ENCODE results near the gene REG4. TPM values are rescaled to one million over a fixed set of nuclear protein-coding genes. Genes with fewer than 3 reads are reported as not detected.

Gene REG4
- total and polyA plus RNA-seq, 4 donors, result 0.08 to 0.19 (median 0.15) TPM; not detected in 1

DNA sequence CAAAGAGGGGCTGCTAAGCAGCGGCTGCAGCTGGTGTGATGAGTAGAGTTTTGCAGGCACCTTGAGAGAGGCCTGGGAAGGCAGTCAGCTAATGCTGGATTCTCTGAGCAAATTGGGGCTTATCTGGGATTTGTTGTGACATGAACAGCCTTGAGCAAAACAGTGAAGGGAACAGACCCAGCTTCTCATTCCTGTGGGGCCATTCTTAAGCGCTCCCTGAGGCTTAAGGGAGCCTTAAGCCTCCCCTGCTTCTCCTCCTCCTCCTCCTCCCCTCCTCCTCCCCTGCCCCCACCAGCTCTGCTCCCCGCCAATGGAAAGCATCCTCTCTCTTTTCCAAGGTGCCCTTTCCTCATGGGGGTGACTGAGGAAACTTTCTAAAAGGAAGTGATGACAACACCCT lies 63.8 kb downstream of the REG4 start (continued):
- TF ChIP-seq, protein P1, sequence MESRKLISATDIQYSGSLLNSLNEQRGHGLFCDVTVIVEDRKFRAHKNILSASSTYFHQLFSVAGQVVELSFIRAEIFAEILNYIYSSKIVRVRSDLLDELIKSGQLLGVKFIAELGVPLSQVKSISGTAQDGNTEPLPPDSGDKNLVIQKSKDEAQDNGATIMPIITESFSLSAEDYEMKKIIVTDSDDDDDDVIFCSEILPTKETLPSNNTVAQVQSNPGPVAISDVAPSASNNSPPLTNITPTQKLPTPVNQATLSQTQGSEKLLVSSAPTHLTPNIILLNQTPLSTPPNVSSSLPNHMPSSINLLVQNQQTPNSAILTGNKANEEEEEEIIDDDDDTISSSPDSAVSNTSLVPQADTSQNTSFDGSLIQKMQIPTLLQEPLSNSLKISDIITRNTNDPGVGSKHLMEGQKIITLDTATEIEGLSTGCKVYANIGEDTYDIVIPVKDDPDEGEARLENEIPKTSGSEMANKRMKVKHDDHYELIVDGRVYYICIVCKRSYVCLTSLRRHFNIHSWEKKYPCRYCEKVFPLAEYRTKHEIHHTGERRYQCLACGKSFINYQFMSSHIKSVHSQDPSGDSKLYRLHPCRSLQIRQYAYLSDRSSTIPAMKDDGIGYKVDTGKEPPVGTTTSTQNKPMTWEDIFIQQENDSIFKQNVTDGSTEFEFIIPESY (IDR thresholded peaks at IDR 0.05), result no peak
- TF ChIP-seq EGR1 (IDR thresholded peaks at IDR 0.05; ENCODE audit: low read depth in 2 of 2), result no peak
- no peak for TF ChIP-seq JUND (IDR thresholded peaks at IDR 0.05)

DNA sequence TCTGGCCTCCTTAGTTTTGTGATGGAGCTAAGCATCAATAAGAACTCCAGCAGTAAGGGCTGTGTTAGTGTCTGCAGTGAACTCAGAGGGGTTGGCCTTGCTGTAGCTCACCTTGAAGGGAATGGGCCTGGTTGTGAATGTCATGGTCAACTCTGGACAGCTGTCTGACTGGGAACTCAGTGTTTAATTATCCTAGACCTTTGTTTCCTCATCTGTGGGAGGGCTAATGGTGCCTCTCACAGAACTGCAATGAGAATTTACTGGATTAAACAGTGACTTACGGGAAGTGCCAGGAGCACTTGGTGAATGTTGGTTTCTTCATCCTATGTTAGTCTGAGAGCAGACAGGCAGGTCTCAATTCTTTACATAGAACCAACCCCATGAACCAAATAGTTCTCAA lies 66.2 kb downstream of the REG4 start:
- H3K4me3 ChIP-seq (ENCODE audit: low read depth in 1 of 3, low read length in 3 of 3), result no peak overlapping the region
- no peaks in the 10 kb centered on the region for H3K27me3 ChIP-seq (ENCODE audit: control insufficient read depth in 4 of 4, insufficient read depth in 4 of 4, low read length in 3 of 4)
- no peaks in the 10 kb centered on the region for H3K9me3 ChIP-seq (ENCODE audit: control insufficient read depth in 4 of 4, low read length in 3 of 4)
- H3K9ac ChIP-seq (ENCODE audit: low read depth in 1 of 2, low read length in 2 of 2), result no peak overlapping the region
- peak overlapping the region; percentile 6 to 10 for H3K27ac ChIP-seq (ENCODE audit: low read depth in 1 of 2, low read length in 2 of 2)
- H3K36me3 ChIP-seq (ENCODE audit: control insufficient read depth in 4 of 4, insufficient read depth in 3 of 4, low read depth in 1 of 4, low read length in 3 of 4), result peaks cover 6 to 19% (median 17%) of the 10 kb centered on the region in 4 donors
- TF ChIP-seq RAD21 (IDR thresholded peaks at IDR 0.05) (peak; percentile 21 to 38), YY1 (IDR thresholded peaks at IDR 0.05) (peak; percentile 70), FOXA2 (IDR thresholded peaks at IDR 0.05) (peak; percentile 26), HNF4A (conservative IDR thresholded peaks at IDR 0.05) (peak in 1 of 2 donors; percentile 72), EGR1 (IDR thresholded peaks at IDR 0.05; ENCODE audit: low read depth in 2 of 2) (no peak), RXRA (IDR thresholded peaks at IDR 0.05) (peak in 1 of 2 donors; percentile 86), SP1 (IDR thresholded peaks at IDR 0.05) (peak; percentile 29), JUND (IDR thresholded peaks at IDR 0.05) (peak; percentile 16 to 35)
- TF ChIP-seq, protein P2, sequence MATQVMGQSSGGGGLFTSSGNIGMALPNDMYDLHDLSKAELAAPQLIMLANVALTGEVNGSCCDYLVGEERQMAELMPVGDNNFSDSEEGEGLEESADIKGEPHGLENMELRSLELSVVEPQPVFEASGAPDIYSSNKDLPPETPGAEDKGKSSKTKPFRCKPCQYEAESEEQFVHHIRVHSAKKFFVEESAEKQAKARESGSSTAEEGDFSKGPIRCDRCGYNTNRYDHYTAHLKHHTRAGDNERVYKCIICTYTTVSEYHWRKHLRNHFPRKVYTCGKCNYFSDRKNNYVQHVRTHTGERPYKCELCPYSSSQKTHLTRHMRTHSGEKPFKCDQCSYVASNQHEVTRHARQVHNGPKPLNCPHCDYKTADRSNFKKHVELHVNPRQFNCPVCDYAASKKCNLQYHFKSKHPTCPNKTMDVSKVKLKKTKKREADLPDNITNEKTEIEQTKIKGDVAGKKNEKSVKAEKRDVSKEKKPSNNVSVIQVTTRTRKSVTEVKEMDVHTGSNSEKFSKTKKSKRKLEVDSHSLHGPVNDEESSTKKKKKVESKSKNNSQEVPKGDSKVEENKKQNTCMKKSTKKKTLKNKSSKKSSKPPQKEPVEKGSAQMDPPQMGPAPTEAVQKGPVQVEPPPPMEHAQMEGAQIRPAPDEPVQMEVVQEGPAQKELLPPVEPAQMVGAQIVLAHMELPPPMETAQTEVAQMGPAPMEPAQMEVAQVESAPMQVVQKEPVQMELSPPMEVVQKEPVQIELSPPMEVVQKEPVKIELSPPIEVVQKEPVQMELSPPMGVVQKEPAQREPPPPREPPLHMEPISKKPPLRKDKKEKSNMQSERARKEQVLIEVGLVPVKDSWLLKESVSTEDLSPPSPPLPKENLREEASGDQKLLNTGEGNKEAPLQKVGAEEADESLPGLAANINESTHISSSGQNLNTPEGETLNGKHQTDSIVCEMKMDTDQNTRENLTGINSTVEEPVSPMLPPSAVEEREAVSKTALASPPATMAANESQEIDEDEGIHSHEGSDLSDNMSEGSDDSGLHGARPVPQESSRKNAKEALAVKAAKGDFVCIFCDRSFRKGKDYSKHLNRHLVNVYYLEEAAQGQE (IDR thresholded peaks at IDR 0.05), result peak; percentile 45
- TF ChIP-seq, protein P3, sequence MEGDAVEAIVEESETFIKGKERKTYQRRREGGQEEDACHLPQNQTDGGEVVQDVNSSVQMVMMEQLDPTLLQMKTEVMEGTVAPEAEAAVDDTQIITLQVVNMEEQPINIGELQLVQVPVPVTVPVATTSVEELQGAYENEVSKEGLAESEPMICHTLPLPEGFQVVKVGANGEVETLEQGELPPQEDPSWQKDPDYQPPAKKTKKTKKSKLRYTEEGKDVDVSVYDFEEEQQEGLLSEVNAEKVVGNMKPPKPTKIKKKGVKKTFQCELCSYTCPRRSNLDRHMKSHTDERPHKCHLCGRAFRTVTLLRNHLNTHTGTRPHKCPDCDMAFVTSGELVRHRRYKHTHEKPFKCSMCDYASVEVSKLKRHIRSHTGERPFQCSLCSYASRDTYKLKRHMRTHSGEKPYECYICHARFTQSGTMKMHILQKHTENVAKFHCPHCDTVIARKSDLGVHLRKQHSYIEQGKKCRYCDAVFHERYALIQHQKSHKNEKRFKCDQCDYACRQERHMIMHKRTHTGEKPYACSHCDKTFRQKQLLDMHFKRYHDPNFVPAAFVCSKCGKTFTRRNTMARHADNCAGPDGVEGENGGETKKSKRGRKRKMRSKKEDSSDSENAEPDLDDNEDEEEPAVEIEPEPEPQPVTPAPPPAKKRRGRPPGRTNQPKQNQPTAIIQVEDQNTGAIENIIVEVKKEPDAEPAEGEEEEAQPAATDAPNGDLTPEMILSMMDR (IDR thresholded peaks at IDR 0.05; ENCODE audit: low read depth, low read length, missing input control), result no peak
- no peak for DNase-seq (ENCODE audit: low spot score)
- 34% methylated on average over 1 of the region's 1 CpG for WGBS
- H3K4me1 ChIP-seq (ENCODE audit: control insufficient read depth in 4 of 4, insufficient read depth in 4 of 4, low read length in 3 of 4), result peaks cover 7 to 37% (median 25%) of the 10 kb centered on the region in 4 donors

DNA sequence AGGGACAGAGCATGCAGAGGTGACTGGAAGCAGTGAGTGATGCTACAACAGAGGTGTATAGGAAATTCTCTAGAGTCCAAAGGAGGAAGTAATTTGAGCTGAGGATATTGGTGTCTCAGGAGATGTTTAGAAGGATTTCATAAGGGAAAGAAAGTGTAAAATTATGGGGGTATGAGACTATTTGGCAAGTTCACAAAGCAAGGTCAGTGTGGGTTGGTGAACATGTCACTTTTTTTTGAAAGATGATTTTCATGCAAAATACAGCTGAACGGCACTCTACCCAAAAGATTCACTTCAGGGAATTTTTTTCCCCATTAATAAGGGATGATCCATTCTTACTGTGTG lies 66.7 kb downstream of the REG4 start:
- H3K4me3 ChIP-seq (ENCODE audit: low read depth in 1 of 3, low read length in 3 of 3), result no peak overlapping the region
- H3K9me3 ChIP-seq (ENCODE audit: control insufficient read depth in 4 of 4, low read length in 3 of 4), result no peaks in the 10 kb centered on the region
- H3K36me3 ChIP-seq (ENCODE audit: control insufficient read depth in 4 of 4, insufficient read depth in 3 of 4, low read depth in 1 of 4, low read length in 3 of 4), result peaks cover 6 to 14% (median 12%) of the 10 kb centered on the region in 4 donors
- no peak for DNase-seq (ENCODE audit: low spot score)
- no peaks in the 10 kb centered on the region for H3K27me3 ChIP-seq (ENCODE audit: control insufficient read depth in 4 of 4, insufficient read depth in 4 of 4, low read length in 3 of 4)
- H3K9ac ChIP-seq (ENCODE audit: low read depth in 1 of 2, low read length in 2 of 2), result no peak overlapping the region
- peaks cover 7 to 37% (median 25%) of the 10 kb centered on the region in 4 donors for H3K4me1 ChIP-seq (ENCODE audit: control insufficient read depth in 4 of 4, insufficient read depth in 4 of 4, low read length in 3 of 4)
- TF ChIP-seq EGR1 (IDR thresholded peaks at IDR 0.05; ENCODE audit: low read depth in 2 of 2) (no peak), YY1 (IDR thresholded peaks at IDR 0.05) (no peak), JUND (IDR thresholded peaks at IDR 0.05) (no peak)
- TF ChIP-seq, protein P1 (IDR thresholded peaks at IDR 0.05), result no peak
- TF ChIP-seq, protein P4, sequence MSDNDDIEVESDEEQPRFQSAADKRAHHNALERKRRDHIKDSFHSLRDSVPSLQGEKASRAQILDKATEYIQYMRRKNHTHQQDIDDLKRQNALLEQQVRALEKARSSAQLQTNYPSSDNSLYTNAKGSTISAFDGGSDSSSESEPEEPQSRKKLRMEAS (IDR thresholded peaks at IDR 0.05), result no peak
- H3K27ac ChIP-seq (ENCODE audit: low read depth in 1 of 2, low read length in 2 of 2), result peak overlapping the region in 1 of 2 donors; percentile 10
- WGBS, result 89% methylated on average over 1 of the region's 1 CpG

Measured in liver (tissue), 9 donors.